ENCODE measurements around the gene DES.
A peak's percentile ranks its signal among the peaks of the same experiment; 100 is the strongest.
"Not testable (repeated sequence)": the region's sequence is repeated elsewhere in the genome, so short reads cannot be mapped to it uniquely, and the experiment has no call there.

DES gene

DNA sequence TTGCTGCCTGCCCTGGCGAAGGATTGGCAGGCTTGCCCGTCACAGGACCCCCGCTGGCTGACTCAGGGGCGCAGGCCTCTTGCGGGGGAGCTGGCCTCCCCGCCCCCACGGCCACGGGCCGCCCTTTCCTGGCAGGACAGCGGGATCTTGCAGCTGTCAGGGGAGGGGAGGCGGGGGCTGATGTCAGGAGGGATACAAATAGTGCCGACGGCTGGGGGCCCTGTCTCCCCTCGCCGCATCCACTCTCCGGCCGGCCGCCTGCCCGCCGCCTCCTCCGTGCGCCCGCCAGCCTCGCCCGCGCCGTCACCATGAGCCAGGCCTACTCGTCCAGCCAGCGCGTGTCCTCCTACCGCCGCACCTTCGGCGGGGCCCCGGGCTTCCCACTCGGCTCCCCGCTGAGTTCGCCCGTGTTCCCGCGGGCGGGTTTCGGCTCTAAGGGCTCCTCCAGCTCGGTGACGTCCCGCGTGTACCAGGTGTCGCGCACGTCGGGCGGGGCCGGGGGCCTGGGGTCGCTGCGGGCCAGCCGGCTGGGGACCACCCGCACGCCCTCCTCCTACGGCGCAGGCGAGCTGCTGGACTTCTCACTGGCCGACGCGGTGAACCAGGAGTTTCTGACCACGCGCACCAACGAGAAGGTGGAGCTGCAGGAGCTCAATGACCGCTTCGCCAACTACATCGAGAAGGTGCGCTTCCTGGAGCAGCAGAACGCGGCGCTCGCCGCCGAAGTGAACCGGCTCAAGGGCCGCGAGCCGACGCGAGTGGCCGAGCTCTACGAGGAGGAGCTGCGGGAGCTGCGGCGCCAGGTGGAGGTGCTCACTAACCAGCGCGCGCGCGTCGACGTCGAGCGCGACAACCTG, at the start of gene DES:
DES (plus strand) TSS at position 223 of the 857 bp plus-strand sequence; CDS start at position 309, 86 bp downstream.
- DNase-seq = no peak

GRCh38 chr2:219368690-219369191, 49.4 kb upstream of the DES start:
- peak; percentile 26 for DNase-seq

- DNase-seq = no peak
Measured at GRCh38 chr2:219369447-219369861, 48.7 kb upstream of the DES start.

DNA sequence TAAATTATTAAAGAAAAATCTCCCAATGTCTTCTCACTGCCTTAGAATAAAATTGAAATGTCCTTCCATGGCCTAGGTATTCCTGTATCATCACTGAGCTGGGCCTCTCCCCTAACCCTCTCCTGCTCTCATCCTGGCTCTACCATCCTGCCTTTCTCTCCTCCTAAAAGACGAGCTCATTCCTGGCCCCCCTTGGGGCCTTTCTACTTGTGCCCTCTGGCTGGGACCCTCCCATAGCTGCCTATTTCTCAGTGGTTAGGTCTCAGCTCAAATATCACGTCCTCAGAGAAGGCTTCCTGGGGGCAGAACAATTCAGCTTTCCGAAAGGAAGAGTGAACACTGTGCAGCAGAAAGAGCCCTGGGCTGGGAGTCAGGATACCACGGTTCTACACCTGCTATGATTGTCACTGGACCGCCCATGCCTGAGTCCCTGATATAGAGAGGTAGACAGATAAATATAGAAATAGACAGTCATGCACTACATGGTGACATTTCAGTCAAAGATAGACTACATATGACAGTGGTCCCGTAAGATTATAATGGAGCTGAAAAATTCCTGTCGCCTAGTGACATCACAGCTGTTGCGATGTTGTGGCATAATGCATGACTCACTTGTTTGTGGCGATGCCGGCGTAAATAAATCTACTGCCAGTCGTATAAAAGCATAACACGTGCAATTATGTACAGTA, 39.9 kb upstream of the DES start:
- DNase-seq = no peak

GRCh38 chr2:219380926-219381325, 37.3 kb upstream of the DES start:
- DNase-seq = no peak

DNA sequence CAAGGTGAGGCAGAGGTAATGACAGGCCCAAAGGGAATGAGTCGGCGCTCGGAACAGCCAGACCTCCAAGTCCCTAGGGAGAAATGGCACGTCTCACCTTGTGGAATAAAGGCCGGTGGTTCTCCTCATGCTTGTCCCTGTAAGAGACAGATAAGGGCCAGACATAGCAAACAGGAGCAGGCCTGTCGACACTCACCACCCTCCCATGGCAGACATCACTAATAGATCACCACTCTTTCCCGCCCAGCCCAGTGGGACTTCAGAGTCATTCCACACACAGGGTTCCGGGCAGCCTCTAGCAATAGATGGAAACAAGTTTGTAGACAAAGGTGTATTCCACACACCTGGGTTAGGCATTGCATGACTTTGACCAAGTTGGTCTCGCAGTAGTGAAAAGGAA, 36.7 kb upstream of the DES start:
- no peak for DNase-seq

DNA sequence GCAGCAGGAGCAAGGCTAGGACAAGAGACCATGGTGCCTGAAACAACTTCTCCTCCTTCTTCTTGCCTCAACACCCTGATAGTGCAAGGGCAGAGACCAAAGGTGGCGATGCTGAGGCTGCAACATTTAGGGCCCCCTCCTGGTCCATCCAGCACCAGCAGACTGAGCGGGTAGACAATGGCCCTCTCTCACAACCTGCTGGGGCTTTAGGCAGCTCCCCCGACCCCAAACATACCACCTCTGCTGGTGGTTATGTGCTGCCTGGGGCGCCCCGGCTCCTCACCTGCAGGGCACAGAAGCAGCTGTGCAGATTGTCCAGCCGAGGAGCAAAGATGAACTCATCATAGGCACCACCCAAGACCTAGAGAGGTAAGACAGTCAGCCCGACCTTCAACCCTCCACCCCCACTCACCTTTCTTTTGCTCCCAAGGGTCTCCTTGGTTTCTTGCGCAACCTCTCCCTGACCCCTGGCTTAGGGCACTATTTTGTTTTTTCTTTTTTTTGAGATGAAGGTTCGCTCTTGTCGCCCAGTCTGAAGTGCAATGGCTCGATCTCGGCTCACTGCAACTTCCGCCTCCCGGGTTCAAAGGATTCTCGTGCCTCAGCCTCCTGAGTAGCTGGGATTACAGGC, 34.0 kb upstream of the DES start:
- no peak for DNase-seq

- no peak for DNase-seq
Measured at GRCh38 chr2:219384859-219385258, 33.3 kb upstream of the DES start.

- DNase-seq = no peak
Measured at GRCh38 chr2:219385958-219386520, 32.1 kb upstream of the DES start.

GRCh38 chr2:219386532-219387280, 31.5 kb upstream of the DES start:
- no peak for DNase-seq

- peak; percentile 86 for DNase-seq
Measured at GRCh38 chr2:219387306-219388120, 30.7 kb upstream of the DES start, which contains the start of gene DNPEP. Gene DNPEP, minus strand, starts transcription at chr2:219387912. Its CDS starts 118 bp downstream, at chr2:219387794.

- DNase-seq = peak; percentile 92
Measured at GRCh38 chr2:219388121-219388906, 29.9 kb upstream of the DES start.

DNA sequence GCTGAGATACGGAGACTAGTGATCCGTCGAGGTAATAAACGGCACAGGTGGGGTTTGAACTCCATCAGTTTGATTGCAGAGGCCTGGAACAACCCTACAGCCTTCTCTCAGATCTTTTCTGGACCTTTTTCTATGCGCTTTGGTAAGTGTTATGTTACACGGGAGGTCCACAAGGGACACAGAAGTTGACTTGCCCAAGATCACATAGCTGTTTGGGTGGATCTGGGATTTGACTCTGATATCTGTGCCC, 29.3 kb upstream of the DES start:
- no peak for DNase-seq

DNA sequence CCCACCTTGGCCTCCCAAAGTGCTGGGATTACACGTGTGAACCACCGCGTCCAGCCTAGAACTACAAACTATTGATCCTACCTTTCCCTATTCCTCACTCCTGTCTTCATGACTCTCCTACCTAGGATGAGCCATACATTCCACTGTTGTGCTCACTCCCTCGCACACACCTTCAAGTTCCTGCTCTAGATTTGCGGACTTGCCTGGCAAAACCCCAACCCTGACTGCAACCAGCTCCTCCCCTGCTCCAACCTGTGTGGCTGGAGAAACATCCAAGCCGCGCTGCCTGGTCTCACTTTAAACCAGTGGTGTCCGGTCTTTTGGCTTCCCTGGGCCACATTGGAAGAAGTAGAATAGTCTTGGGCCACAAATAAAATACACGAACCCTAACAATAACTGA, 25.4 kb upstream of the DES start:
- no peak for DNase-seq

DNA sequence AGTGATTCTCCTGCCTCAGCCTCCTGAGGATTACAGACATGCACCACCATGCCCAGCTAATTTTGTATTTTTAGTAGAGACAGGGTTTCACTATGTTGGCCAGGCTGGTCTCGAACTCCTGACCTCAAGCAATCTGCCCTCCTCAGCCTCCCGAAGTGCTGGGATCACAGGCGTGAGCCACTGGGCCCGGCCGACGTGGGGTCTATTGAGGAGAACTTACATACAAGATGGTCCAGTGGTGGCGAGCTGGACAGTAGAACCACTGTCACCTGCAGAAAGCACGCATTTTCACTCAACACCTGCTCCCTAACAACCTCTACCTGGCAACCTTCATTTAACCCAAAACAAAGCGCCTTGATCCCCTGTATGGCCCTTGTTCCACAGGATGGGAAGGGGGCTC, 23.1 kb upstream of the DES start:
- DNase-seq = not testable (repeated sequence)

DNA sequence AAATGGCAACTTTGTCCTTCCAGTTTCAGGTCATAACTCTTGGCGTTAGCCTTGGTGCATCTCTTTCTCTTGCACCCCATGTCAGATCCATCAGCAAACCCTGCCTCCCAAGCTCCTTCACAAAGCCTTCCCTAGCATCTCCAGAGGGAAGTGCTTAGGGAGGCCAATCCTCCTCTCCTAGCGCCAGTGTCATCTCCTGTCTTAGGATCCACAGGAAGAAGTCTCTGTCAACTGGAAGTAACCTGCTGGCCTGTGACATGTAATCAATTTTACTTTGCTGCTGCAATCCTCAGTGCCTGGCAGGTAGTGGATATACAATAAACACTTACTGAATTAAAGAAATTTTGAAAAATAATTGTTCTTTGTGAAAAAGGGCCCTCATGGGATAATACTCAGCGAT, 22.6 kb upstream of the DES start:
- no peak for DNase-seq

- DNase-seq = no peak
Measured at GRCh38 chr2:219396863-219397457, 21.2 kb upstream of the DES start.

- DNase-seq = no peak
Measured at GRCh38 chr2:219398721-219399363, 19.3 kb upstream of the DES start.

DNA sequence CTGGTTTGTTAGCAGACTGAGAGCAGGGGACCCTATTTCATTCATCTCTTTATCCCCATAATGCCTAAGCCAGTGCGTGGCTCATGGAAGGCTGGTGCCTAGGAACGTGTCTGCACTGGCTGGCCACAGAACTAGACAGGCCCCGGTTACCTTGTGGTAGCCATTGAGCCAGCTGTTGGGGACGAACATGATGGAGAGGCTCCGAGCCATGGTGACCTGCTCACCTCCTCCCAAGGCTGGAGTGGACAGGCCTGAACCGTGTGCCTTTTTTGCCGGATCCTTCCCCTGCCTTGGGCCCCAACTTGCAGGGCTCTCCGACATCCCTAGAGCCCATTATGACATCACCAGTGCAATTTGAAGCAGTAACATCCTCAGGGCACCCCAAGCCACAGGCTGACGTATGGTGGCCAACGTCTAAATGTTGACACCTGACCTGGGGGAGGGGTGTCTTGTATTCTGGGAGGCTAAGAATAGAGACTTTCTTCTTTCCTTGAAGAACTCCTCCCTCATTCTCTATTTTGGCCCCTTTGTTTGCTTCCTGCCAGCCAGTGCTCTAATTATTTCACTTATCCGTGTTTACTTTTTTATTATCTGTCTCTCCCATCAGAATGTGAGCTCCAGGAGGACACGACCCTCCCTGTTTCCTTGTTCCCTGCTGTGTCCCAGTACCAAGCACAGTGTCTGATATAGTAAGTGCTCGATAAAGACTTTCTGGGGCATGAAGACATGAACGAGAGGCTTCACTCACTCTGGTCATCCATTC, 18.3 kb upstream of the DES start:
- DNase-seq = no peak

Data from NCI-H526 treated with DMSO at 0.1 percent for 48 hours (cell line).